Left lung (tissue), 14 donors: ENCODE data around the gene FAT1. TPM values are rescaled to one million over a fixed set of nuclear protein-coding genes. Genes with fewer than 3 reads are reported as not detected.

Source experiments
- ATAC-seq: fragments of 200-7000 bp; cut with Tn5 transposase; one replicate; pipeline ENCODE4 v1.9.1; 2020; ENCODE audit warnings: moderate library complexity
- DNase-seq, 4 donors: peaks; one replicate each; pipeline ENCODE4 v3.0.0-alpha.2; 2013 to 2020
- H3K27ac ChIP-seq, 2 donors: fragments of 200-600 bp; sonication (generic) in 1 of 2; one replicate each; pipeline versions ENCODE4 v1.5.0 to v1.8.0; 2020 to 2021
- H3K27me3 ChIP-seq, 2 donors: fragments of 200-600 bp; sonication (generic) in 1 of 2; one replicate each; pipeline versions ENCODE4 v1.5.0 to v1.8.0; 2020 to 2021
- H3K36me3 ChIP-seq, 2 donors: fragments of 200-600 bp; sonication (generic) in 1 of 2; one replicate each; pipeline versions ENCODE4 v1.5.0 to v1.8.0; 2020 to 2021
- H3K4me1 ChIP-seq, 2 donors: fragments of 200-600 bp; one replicate each; pipeline ENCODE4 v1.8.0; 2021
- H3K4me3 ChIP-seq, 2 donors: fragments of 200-600 bp; sonication (generic) in 1 of 2; one replicate each; pipeline versions ENCODE4 v1.5.0 to v1.8.0; 2020 to 2021; ENCODE audit warnings: mild to moderate bottlenecking in 1 of 2
- H3K9me3 ChIP-seq, 2 donors: fragments of 200-600 bp; sonication (generic) in 1 of 2; one replicate each; pipeline versions ENCODE4 v1.5.0 to v1.8.0; 2020 to 2021
- intact Hi-C, 2 donors: fragments of 100-400 bp; cut with DNase I; formaldehyde crosslinking; loops; one replicate each; pipeline versions ENCODE4 v1.11.2 to v1.14.2; 2022
- long read RNA-seq, 12 donors: library from polyadenylated mRNA in 2 of 12; unstranded in 2 of 12; transcript quantifications; one replicate each; pipeline ENCODE4 v2.0.0 and lab custom pipeline, GENCODE V29; 2019 to 2026
- polyA plus RNA-seq, 6 donors: library from polyadenylated mRNA; unstranded; fragments of 120-200 nt; gene quantifications; one replicate each; pipeline ENCODE4 v1.2.1, GENCODE V29; 2013; ENCODE audit not compliant: insufficient read length in 6 of 6
- total RNA-seq, 2 donors: library from RNA; stranded (reverse); fragmentation: NEBNext Ultra II Directional; extraction: Animal tissue kit (Norgen Biotek cat#: 25700); gene quantifications; one replicate each; pipeline ENCODE4 v1.2.1, GENCODE V29; 2021
- TF ChIP-seq, protein P1 (sequence below), 2 donors: fragments of 200-600 bp; sonication (generic) in 1 of 2; IDR thresholded peaks; one replicate each; pipeline versions ENCODE4 v1.5.0 to v1.8.0; 2021; ENCODE audit warnings: antibody characterized with exemption in 2 of 2
- donor health status: DM: no; HTN: yes; CAD: no.
- donor health status: DM: no; HTN: no; CAD: no.

FAT1 gene, protein sequence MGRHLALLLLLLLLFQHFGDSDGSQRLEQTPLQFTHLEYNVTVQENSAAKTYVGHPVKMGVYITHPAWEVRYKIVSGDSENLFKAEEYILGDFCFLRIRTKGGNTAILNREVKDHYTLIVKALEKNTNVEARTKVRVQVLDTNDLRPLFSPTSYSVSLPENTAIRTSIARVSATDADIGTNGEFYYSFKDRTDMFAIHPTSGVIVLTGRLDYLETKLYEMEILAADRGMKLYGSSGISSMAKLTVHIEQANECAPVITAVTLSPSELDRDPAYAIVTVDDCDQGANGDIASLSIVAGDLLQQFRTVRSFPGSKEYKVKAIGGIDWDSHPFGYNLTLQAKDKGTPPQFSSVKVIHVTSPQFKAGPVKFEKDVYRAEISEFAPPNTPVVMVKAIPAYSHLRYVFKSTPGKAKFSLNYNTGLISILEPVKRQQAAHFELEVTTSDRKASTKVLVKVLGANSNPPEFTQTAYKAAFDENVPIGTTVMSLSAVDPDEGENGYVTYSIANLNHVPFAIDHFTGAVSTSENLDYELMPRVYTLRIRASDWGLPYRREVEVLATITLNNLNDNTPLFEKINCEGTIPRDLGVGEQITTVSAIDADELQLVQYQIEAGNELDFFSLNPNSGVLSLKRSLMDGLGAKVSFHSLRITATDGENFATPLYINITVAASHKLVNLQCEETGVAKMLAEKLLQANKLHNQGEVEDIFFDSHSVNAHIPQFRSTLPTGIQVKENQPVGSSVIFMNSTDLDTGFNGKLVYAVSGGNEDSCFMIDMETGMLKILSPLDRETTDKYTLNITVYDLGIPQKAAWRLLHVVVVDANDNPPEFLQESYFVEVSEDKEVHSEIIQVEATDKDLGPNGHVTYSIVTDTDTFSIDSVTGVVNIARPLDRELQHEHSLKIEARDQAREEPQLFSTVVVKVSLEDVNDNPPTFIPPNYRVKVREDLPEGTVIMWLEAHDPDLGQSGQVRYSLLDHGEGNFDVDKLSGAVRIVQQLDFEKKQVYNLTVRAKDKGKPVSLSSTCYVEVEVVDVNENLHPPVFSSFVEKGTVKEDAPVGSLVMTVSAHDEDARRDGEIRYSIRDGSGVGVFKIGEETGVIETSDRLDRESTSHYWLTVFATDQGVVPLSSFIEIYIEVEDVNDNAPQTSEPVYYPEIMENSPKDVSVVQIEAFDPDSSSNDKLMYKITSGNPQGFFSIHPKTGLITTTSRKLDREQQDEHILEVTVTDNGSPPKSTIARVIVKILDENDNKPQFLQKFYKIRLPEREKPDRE (N-terminal part only)
- total RNA-seq = 100 to 1,000 TPM in 1 of 2 donors, 10 to 100 TPM in 1; 70.3 to 131 TPM
- polyA plus RNA-seq = 100 to 1,000 TPM; 217 to 278 (median 247) TPM
- long read RNA-seq, donor 1, transcript FAT1-202 (3 exons, 2,224 nt) = minor isoform, 19 of 106 reads
- long read RNA-seq, donor 1, transcript FAT1-208 (2 exons, 1,852 nt) = major isoform, 23 of 106 reads
- long read RNA-seq, donor 1, partial matches to known transcripts = 61 of 106 reads
- long read RNA-seq, donor 1, other reads (novel, unspliced or antisense) = 0 of 106 reads
- long read RNA-seq, donor 2, transcript FAT1-202 (3 exons, 2,224 nt) = major isoform, 12 of 71 reads
- long read RNA-seq, donor 2, transcript FAT1-208 (2 exons, 1,852 nt) = minor isoform, 10 of 71 reads
- long read RNA-seq, donor 2, partial matches to known transcripts = 43 of 71 reads
- long read RNA-seq, donor 2, other reads (novel, unspliced or antisense) = 0 of 71 reads
- long read RNA-seq, donor 3, partial matches to known transcripts = 0 of 7 reads
- long read RNA-seq, donor 3, other reads (novel, unspliced or antisense) = 0 of 7 reads
- long read RNA-seq, donor 4, partial matches to known transcripts = 1 of 2 reads
- long read RNA-seq, donor 4, other reads (novel, unspliced or antisense) = 0 of 2 reads
- long read RNA-seq, donor 5, transcript FAT1-208 (2 exons, 1,852 nt) = major isoform, 19 of 122 reads
- long read RNA-seq, donor 5, transcript FAT1-202 (3 exons, 2,224 nt) = minor isoform, 18 of 122 reads
- long read RNA-seq, donor 5, partial matches to known transcripts = 82 of 122 reads
- long read RNA-seq, donor 5, other reads (novel, unspliced or antisense) = 0 of 122 reads
- long read RNA-seq, donor 6, transcript FAT1-208 (2 exons, 1,852 nt) = major isoform, 6 of 21 reads
- long read RNA-seq, donor 6, partial matches to known transcripts = 12 of 21 reads
- long read RNA-seq, donor 6, other reads (novel, unspliced or antisense) = 0 of 21 reads
- long read RNA-seq, donor 7, transcript FAT1-208 (2 exons, 1,852 nt) = major isoform, 5 of 6 reads
- long read RNA-seq, donor 7, partial matches to known transcripts = 0 of 6 reads
- long read RNA-seq, donor 7, other reads (novel, unspliced or antisense) = 0 of 6 reads
- long read RNA-seq, donor 8, transcript FAT1-208 (2 exons, 1,852 nt) = major isoform, 7 of 30 reads
- long read RNA-seq, donor 8, transcript FAT1-202 (3 exons, 2,224 nt) = minor isoform, 5 of 30 reads
- long read RNA-seq, donor 8, partial matches to known transcripts = 16 of 30 reads
- long read RNA-seq, donor 8, other reads (novel, unspliced or antisense) = 0 of 30 reads
- long read RNA-seq, donor 9 = 0 reads
- long read RNA-seq, donor 10, partial matches to known transcripts = 1 of 1 reads
- long read RNA-seq, donor 10, other reads (novel, unspliced or antisense) = 0 of 1 reads
- long read RNA-seq, donor 11, partial matches to known transcripts = 8 of 17 reads
- long read RNA-seq, donor 11, other reads (novel, unspliced or antisense) = 0 of 17 reads
- long read RNA-seq, donor 12, transcript FAT1-202 (3 exons, 2,224 nt) = minor isoform, 7 of 30 reads
- long read RNA-seq, donor 12, transcript FAT1-208 (2 exons, 1,852 nt) = major isoform, 11 of 30 reads
- long read RNA-seq, donor 12, partial matches to known transcripts = 11 of 30 reads
- long read RNA-seq, donor 12, other reads (novel, unspliced or antisense) = 0 of 30 reads

DNA sequence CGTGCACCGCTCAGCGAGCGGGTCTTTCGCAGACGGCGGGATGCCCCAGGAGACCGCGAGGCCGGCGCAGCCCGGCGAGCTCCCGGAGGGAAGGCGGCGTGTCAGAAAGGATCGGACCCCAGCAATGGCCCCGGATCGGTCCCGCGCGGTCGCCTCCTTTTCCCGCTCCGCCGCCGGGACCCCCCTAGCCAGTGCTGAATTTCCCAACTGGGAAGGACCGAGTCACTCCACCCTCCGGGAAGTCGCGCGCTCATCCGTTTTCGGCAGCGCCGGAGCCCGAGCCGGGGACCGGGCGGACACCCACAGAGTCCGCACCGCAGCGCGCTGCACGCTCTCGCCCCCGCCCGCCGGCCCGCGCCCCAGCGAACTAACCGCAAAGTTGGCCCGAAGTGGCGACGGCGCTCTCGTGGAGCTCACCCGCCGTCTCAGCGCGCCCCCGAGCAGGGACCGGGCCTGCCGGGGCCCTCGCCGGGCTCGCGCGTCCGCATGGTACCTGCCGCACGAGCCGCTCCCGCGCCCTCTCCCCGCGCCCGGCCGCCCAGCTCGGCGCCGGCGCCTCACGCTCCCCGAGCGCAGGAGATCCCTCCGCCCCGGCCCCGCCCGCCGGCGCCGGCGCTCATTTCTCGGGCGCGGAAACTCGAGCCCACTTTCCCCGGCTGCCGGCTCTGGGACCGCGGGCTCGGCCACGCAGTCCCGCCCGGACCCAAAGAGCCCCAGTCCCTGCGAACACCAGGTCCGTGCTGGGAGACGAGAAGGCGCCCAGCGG lies at the start of gene FAT1:
TSS of gene FAT1 (minus strand) at position 565 of the 766 bp plus-strand sequence. CDS start 14,029 bp downstream, outside the sequence.
- Histone ChIP-seq H3K27me3 (peaks cover 0 to 76% of the 10 kb centered on the region in 2 donors), H3K27ac (peak within 1 kb of the TSS; percentile 74 to 90), H3K36me3 (no peaks in the 10 kb centered on the region), H3K4me3 (peak within 1 kb of the TSS; percentile 63 to 76), H3K4me1 (peaks cover 0 to 15% of the 10 kb centered on the region in 2 donors), H3K9me3 (peaks cover 0 to 22% of the 10 kb centered on the region in 2 donors)
- TF ChIP-seq, protein P1, sequence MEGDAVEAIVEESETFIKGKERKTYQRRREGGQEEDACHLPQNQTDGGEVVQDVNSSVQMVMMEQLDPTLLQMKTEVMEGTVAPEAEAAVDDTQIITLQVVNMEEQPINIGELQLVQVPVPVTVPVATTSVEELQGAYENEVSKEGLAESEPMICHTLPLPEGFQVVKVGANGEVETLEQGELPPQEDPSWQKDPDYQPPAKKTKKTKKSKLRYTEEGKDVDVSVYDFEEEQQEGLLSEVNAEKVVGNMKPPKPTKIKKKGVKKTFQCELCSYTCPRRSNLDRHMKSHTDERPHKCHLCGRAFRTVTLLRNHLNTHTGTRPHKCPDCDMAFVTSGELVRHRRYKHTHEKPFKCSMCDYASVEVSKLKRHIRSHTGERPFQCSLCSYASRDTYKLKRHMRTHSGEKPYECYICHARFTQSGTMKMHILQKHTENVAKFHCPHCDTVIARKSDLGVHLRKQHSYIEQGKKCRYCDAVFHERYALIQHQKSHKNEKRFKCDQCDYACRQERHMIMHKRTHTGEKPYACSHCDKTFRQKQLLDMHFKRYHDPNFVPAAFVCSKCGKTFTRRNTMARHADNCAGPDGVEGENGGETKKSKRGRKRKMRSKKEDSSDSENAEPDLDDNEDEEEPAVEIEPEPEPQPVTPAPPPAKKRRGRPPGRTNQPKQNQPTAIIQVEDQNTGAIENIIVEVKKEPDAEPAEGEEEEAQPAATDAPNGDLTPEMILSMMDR (IDR thresholded peaks at IDR 0.05) = no peak
- peak; percentile 63 to 88 (median 86) for DNase-seq
- peak; percentile 58 for ATAC-seq
- intact Hi-C loops = loop anchor here in 1 of 2 donors (10.0 kb wide), 1 partner anchor 211 kb away; no protein-coding TSS in a partner anchor

DNA sequence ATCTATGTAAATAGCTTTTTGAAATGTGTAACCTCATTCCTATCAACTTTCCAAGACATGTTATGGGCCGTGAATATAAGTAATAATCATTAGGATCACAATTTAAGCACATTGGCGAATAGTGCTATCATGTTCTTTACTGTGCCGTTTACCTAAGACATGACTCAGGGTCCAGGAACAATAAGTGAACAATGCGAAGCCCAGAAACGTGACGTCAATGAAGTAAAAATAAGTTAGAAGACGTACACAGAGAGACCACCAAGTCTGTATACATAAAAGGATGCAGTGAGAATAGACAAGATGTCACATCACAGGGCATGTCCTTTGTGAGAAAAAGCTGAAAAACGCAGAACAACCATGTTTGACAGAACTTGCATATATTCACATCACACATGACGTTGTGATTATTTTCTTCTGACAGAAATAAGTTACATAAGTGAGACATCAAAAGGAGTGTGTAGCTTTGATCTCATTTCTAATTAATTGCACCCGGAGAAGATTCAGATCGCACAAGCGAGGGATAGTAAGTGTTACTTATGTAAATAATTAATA lies 49.4 kb upstream of the FAT1 start:
- ATAC-seq = no peak
- no peak overlapping the region for H3K27ac ChIP-seq
- peak in 1 of 4 donors; percentile 10 for DNase-seq

More for the DNA sequence above, 49.4 kb upstream of the FAT1 start:
- TF ChIP-seq, protein P1 (IDR thresholded peaks at IDR 0.05) = no peak
- Histone ChIP-seq H3K9me3 (peaks cover 0 to 2% of the 10 kb centered on the region in 2 donors), H3K4me1 (no peaks in the 10 kb centered on the region), H3K36me3 (no peaks in the 10 kb centered on the region), H3K4me3 (no peak overlapping the region), H3K27me3 (no peaks in the 10 kb centered on the region)
- intact Hi-C loops = no loop called here
